GM12878 (cell line): ENCODE measurements around the gene FAM9C.

Source experiments
- CTCF ChIP-seq, 3 experiments: IDR thresholded peaks in 2 of 3; conservative IDR thresholded peaks in 1 of 3; 2 replicates each; pipeline ENCODE4 v1.5.1; 2011; ENCODE audit warnings: low read depth in 3 of 3, low read length in 3 of 3, mild to moderate bottlenecking in 3 of 3, control low read depth in 2 of 3, moderate library complexity in 2 of 3, inconsistent platforms in 1 of 3, mixed read lengths in 1 of 3; ENCODE audit not compliant: control insufficient read depth in 2 of 3, insufficient read depth in 1 of 3; ENCODE audit errors: extremely low read depth in 1 of 3
- ETV6 ChIP-seq, 2 experiments: fragments of 450-650 bp in 1 of 2; IDR thresholded peaks in 1 of 2; conservative IDR thresholded peaks in 1 of 2; 2 replicates each; pipeline ENCODE4 v1.6.1; 2014; ENCODE audit warnings: antibody characterized with exemption in 1 of 2, borderline replicate concordance in 1 of 2, low read depth in 1 of 2, mild to moderate bottlenecking in 1 of 2, moderate library complexity in 1 of 2
- EZH2 ChIP-seq: IDR thresholded peaks from 2 replicates; pipeline ENCODE4 v1.6.1; 2012; ENCODE audit warnings: low read depth, mild to moderate bottlenecking, control low read depth, inconsistent platforms, low read length, borderline replicate concordance; ENCODE audit not compliant: control insufficient read depth
- KDM1A ChIP-seq: fragments of 200-600 bp; sonication (generic); IDR thresholded peaks from 2 replicates; pipeline ENCODE4 v1.6.1; 2016; ENCODE audit warnings: borderline replicate concordance
- PAX8 ChIP-seq: fragments of 450-650 bp; IDR thresholded peaks from 2 replicates; pipeline ENCODE4 v1.6.1; 2017; ENCODE audit warnings: mild to moderate bottlenecking, moderate library complexity
- REST ChIP-seq: IDR thresholded peaks from 2 replicates; pipeline ENCODE4 v1.6.1; 2012; ENCODE audit warnings: mild to moderate bottlenecking, low read depth, low read length
- RFX5 ChIP-seq: IDR thresholded peaks from 2 replicates; pipeline ENCODE4 v1.6.1; 2011; ENCODE audit warnings: low read depth, low read length, improper control_type of control experiment
- SMC3 ChIP-seq: IDR thresholded peaks from 2 replicates; pipeline ENCODE4 v1.6.1; 2011; ENCODE audit warnings: low read length, improper control_type of control experiment, borderline replicate concordance
- ZNF622 ChIP-seq: fragments of 450-650 bp; IDR thresholded peaks from 2 replicates; pipeline ENCODE4 v1.6.1; 2017; ENCODE audit warnings: mild to moderate bottlenecking, inconsistent platforms

DNA sequence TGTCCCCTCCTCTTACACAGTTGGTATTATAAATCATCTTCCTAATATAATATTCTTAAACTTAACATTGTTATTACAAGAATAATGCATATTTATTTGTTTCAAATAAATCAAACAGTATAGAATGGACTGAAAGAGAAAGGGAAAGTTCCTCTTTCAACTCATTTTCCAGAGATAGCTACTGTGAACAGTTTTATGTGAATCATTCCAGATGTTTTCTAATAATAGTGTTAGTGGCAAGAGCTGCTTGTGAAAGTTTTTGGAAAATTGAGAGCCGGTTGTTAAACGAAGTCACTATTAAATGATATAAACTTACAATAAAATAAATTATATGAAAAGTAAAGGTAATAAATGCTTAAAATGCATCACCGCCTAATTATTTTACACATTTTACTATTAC lies 55.0 kb downstream of the FAM9C start:
- TF ChIP-seq ETV6 (conservative IDR thresholded peaks at IDR 0.05 in 1 of 2, IDR thresholded peaks at IDR 0.05 in 1 of 2; ENCODE audit: borderline replicate concordance in 1 of 2, low read depth in 1 of 2) (no peak), REST (no peak), CTCF (IDR thresholded peaks at IDR 0.05 in 2 of 3, conservative IDR thresholded peaks at IDR 0.05 in 1 of 3; ENCODE audit: control insufficient read depth in 2 of 3, extremely low read depth in 1 of 3, insufficient read depth in 1 of 3, low read depth in 3 of 3, low read length in 3 of 3) (no peak), RFX5 (no peak), PAX8 (no peak), KDM1A (no peak), SMC3 (no peak), EZH2 (no peak), ZNF622 (no peak)
